RWPE1 (cell line): ENCODE data around the gene STEAP1B.
"Not testable (repeated sequence)": the region's sequence is repeated elsewhere in the genome, so short reads cannot be mapped to it uniquely, and the experiment has no call there.

Source experiments
- CTCF ChIA-PET: fragments of 350-600 bp; sonication (Branson Sonifier 250); formaldehyde crosslinking; extraction: SDS; loops from one replicate; lab custom pipeline; 2021; lab: Yijun Ruan, JAX
- POLR2A ChIA-PET: fragments of 400-600 bp; formaldehyde crosslinking; extraction: SDS; loops from one replicate; lab custom pipeline; 2020; ENCODE audit warnings: antibody characterized with exemption; ENCODE audit not compliant: low non-redundant PET; lab: Yijun Ruan, JAX
- DNase-seq: peaks from one replicate; pipeline ENCODE4 v3.0.0; 2012; ENCODE audit warnings: low spot score
- H3K27ac ChIP-seq: fragments of 450-650 bp; 2 replicates; pipeline ENCODE4 v1.5.1; 2017
- CTCF ChIP-seq: fragments of 450-650 bp; conservative IDR thresholded peaks from 2 replicates; pipeline ENCODE4 v1.5.1; 2017; ENCODE audit warnings: low read depth, mild to moderate bottlenecking

The STEAP1B gene

GRCh38 chr7:22444181-22444971 lies 55.6 kb downstream of the STEAP1B start:
- CTCF ChIA-PET = interaction anchor here (0.7 kb wide), 1 partner anchor 105 kb away, joined by 3 read pairs; no protein-coding TSS in a partner anchor
- DNase-seq = no peak

GRCh38 chr7:22443370-22444180 lies 56.4 kb downstream of the STEAP1B start:
- ChIA-PET CTCF (no interaction called here), POLR2A (no interaction called here)
- no peak for DNase-seq
- H3K27ac ChIP-seq = no peak overlapping the region
- TF ChIP-seq CTCF = no peak

More at GRCh38 chr7:22444181-22444971, 55.6 kb downstream of the STEAP1B start:
- peak overlapping the region; percentile 50 for H3K27ac ChIP-seq
- TF ChIP-seq CTCF = no peak
- POLR2A ChIA-PET = no interaction called here

- H3K27ac ChIP-seq = no peak overlapping the region
- no peak for TF ChIP-seq CTCF
- ChIA-PET POLR2A (no interaction called here), CTCF (interaction anchor here (0.6 kb wide), 1 partner anchor 74 kb away, joined by 3 read pairs; no protein-coding TSS in a partner anchor)
- no peak for DNase-seq
Measured at GRCh38 chr7:22442882-22443369, 57.1 kb downstream of the STEAP1B start.

- H3K27ac ChIP-seq = no peak overlapping the region
- ChIA-PET CTCF (interaction anchor here (0.6 kb wide), 2 partner anchors 11 to 74 kb away, joined by 3 read pairs; no protein-coding TSS in a partner anchor), POLR2A (no interaction called here)
- no peak for DNase-seq
- TF ChIP-seq CTCF = no peak
Measured at GRCh38 chr7:22442187-22442881, 57.7 kb downstream of the STEAP1B start.

GRCh38 chr7:22441157-22441556 lies 58.8 kb downstream of the STEAP1B start:
- no peak overlapping the region for H3K27ac ChIP-seq
- ChIA-PET CTCF (no interaction called here), POLR2A (no interaction called here)
- DNase-seq = no peak
- no peak for TF ChIP-seq CTCF

- ChIA-PET POLR2A (no interaction called here), CTCF (interaction anchor here (0.6 kb wide), 1 partner anchor 193 kb away, joined by 3 read pairs; no protein-coding TSS in a partner anchor)
- DNase-seq = no peak
- TF ChIP-seq CTCF = no peak
- H3K27ac ChIP-seq = no peak overlapping the region
Measured at GRCh38 chr7:22438994-22439393, 61.0 kb downstream of the STEAP1B start.

- H3K27ac ChIP-seq, DNase-seq, POLR2A ChIA-PET: not testable (repeated sequence)
- CTCF ChIA-PET = interaction anchor here (0.8 kb wide), 1 partner anchor 20 kb away, joined by 3 read pairs; no protein-coding TSS in a partner anchor
Measured at GRCh38 chr7:22436552-22436951, 63.4 kb downstream of the STEAP1B start.
